WTC11 (cell line): ENCODE measurements around the gene TMEM120B. TPM values are rescaled to one million over a fixed set of nuclear protein-coding genes. Genes with fewer than 3 reads are reported as not detected.
A peak's percentile ranks its signal among the peaks of the same experiment; 100 is the strongest.

Experiments
- ATAC-seq: fragments of 200-7000 bp; cut with Tn5 transposase; 2 replicates; pipeline ENCODE4 v1.10.0; 2021; ENCODE audit warnings: mild to moderate bottlenecking, moderate library complexity
- CTCF ChIA-PET: fragments of 300-600 bp; sonication (Branson Sonifier 250); formaldehyde crosslinking; loops from one replicate; lab custom pipeline; 2021; ENCODE audit warnings: antibody characterized with exemption; lab: Charles Lee
- POLR2A ChIA-PET: fragments of 350-600 bp; sonication (Branson Sonifier 250); formaldehyde crosslinking; loops from one replicate; lab custom pipeline; 2021; ENCODE audit warnings: antibody characterized with exemption; lab: Charles Lee
- DNase-seq: peaks from one replicate; pipeline ENCODE4 v3.0.0; 2021; ENCODE audit warnings: low spot score
- H3K27ac Mint-ChIP-seq: 2 replicates; pipeline ENCODE4 v1.8.0; 2021; ENCODE audit warnings: mixed read lengths
- H3K27me3 Mint-ChIP-seq: 2 replicates; pipeline ENCODE4 v1.8.0; 2021; ENCODE audit warnings: low read depth, mild to moderate bottlenecking, moderate library complexity, mixed read lengths
- H3K36me3 Mint-ChIP-seq: 2 replicates; pipeline ENCODE4 v1.8.0; 2021; ENCODE audit warnings: mixed read lengths
- H3K4me1 Mint-ChIP-seq: 2 replicates; pipeline ENCODE4 v1.8.0; 2022; ENCODE audit warnings: mixed read lengths
- H3K4me3 Mint-ChIP-seq: 2 replicates; pipeline ENCODE4 v1.8.0; 2021; ENCODE audit warnings: mild to moderate bottlenecking, moderate library complexity, mixed read lengths
- H3K9me3 Mint-ChIP-seq: 2 replicates; pipeline ENCODE4 v1.8.0; 2021; ENCODE audit warnings: mixed read lengths
- ARID4B ChIP-seq: sonication (generic); formaldehyde crosslinking; IDR thresholded peaks from 2 replicates; pipeline ENCODE4 v1.8.0; 2023; ENCODE audit warnings: missing genetic modification reagents, mild to moderate bottlenecking, borderline replicate concordance
- CBFB ChIP-seq: sonication (generic); formaldehyde crosslinking; IDR thresholded peaks from 2 replicates; pipeline ENCODE4 v1.8.1; 2022; ENCODE audit warnings: mild to moderate bottlenecking, low read depth, missing genetic modification reagents
- CDX4 ChIP-seq: fragments of 250-450 bp; sonication (Bioruptor Pico); IDR thresholded peaks from 2 replicates; pipeline ENCODE4 v1.9.0; 2021; ENCODE audit warnings: moderate library complexity, mild to moderate bottlenecking, inconsistent platforms, borderline replicate concordance
- FOXP1 ChIP-seq: sonication (generic); formaldehyde crosslinking; IDR thresholded peaks from 2 replicates; pipeline ENCODE4 v1.8.0; 2022; ENCODE audit warnings: missing genetic modification reagents, mild to moderate bottlenecking, moderate library complexity, borderline replicate concordance
- GABPB1 ChIP-seq: sonication (generic); formaldehyde crosslinking; IDR thresholded peaks from 2 replicates; pipeline ENCODE4 v1.8.1; 2023; ENCODE audit warnings: mild to moderate bottlenecking, missing genetic modification reagents
- GRHL2 ChIP-seq: fragments of 250-450 bp; sonication (Bioruptor Pico); IDR thresholded peaks from 2 replicates; pipeline ENCODE4 v1.8.0; 2022; ENCODE audit warnings: mild to moderate bottlenecking, moderate library complexity; ENCODE audit not compliant: insufficient replicate concordance, severe bottlenecking
- IRF2 ChIP-seq: sonication (generic); formaldehyde crosslinking; IDR thresholded peaks from 2 replicates; pipeline ENCODE4 v1.8.0; 2022; ENCODE audit warnings: low read depth, missing genetic modification reagents, borderline replicate concordance
- KAT7 ChIP-seq: sonication (generic); formaldehyde crosslinking; IDR thresholded peaks from 2 replicates; pipeline ENCODE4 v1.8.1; 2023; ENCODE audit warnings: missing genetic modification reagents, mild to moderate bottlenecking, borderline replicate concordance
- MYBL2 ChIP-seq: sonication (generic); formaldehyde crosslinking; IDR thresholded peaks from 2 replicates; pipeline ENCODE4 v1.8.1; 2023; ENCODE audit warnings: mild to moderate bottlenecking, moderate library complexity, missing genetic modification reagents
- NR1H2 ChIP-seq: sonication (generic); formaldehyde crosslinking; IDR thresholded peaks from 2 replicates; pipeline ENCODE4 v1.9.0; 2021; ENCODE audit warnings: mild to moderate bottlenecking, moderate library complexity, missing genetic modification reagents
- PRDM15 ChIP-seq: sonication (generic); formaldehyde crosslinking; IDR thresholded peaks from 2 replicates; pipeline ENCODE4 v1.8.0; 2022; ENCODE audit warnings: missing genetic modification reagents
- RORB ChIP-seq: fragments of 250-450 bp; sonication (Bioruptor Pico); IDR thresholded peaks from 2 replicates; pipeline ENCODE4 v1.9.0; 2021; ENCODE audit warnings: mild to moderate bottlenecking
- SMAD4 ChIP-seq: sonication (generic); formaldehyde crosslinking; IDR thresholded peaks from 2 replicates; pipeline ENCODE4 v1.8.0; 2022; ENCODE audit warnings: mild to moderate bottlenecking, missing genetic modification reagents
- SOX15 ChIP-seq: fragments of 250-450 bp; sonication (Bioruptor Pico); IDR thresholded peaks from 2 replicates; pipeline ENCODE4 v1.9.0; 2021; ENCODE audit warnings: mild to moderate bottlenecking
- ZNF232 ChIP-seq: sonication (generic); formaldehyde crosslinking; IDR thresholded peaks from 2 replicates; pipeline ENCODE4 v1.8.0; 2022; ENCODE audit warnings: mild to moderate bottlenecking, missing genetic modification reagents
- ZNF416 ChIP-seq: fragments of 250-450 bp; sonication (Bioruptor Pico); IDR thresholded peaks from 2 replicates; pipeline ENCODE4 v1.9.0; 2021; ENCODE audit warnings: mild to moderate bottlenecking, inconsistent platforms
- total RNA-seq: library from RNA; stranded (reverse); gene quantifications from 3 replicates; pipeline ENCODE4 v1.2.3, GENCODE V29; 2021
- TF ChIP-seq, protein P1 (sequence below): sonication (generic); formaldehyde crosslinking; IDR thresholded peaks from 2 replicates; pipeline ENCODE4 v1.8.1; 2023; ENCODE audit warnings: mild to moderate bottlenecking, missing genetic modification reagents, moderate library complexity
- TF ChIP-seq, protein P2 (sequence below): fragments of 250-450 bp; sonication (Bioruptor Pico); IDR thresholded peaks from 2 replicates; pipeline ENCODE4 v1.9.0; 2021; ENCODE audit warnings: mild to moderate bottlenecking
- TF ChIP-seq, protein P3 (sequence below): sonication (generic); formaldehyde crosslinking; IDR thresholded peaks from 2 replicates; pipeline ENCODE4 v1.8.1; 2022; ENCODE audit warnings: low read depth, mild to moderate bottlenecking, moderate library complexity, missing genetic modification reagents, borderline replicate concordance
- TF ChIP-seq, protein P4 (sequence below): sonication (generic); formaldehyde crosslinking; IDR thresholded peaks from 2 replicates; pipeline ENCODE4 v1.8.1; 2023; ENCODE audit warnings: mild to moderate bottlenecking, missing genetic modification reagents
- TF ChIP-seq, protein P5 (sequence below): fragments of 250-450 bp; sonication (Bioruptor Pico); IDR thresholded peaks from 2 replicates; pipeline ENCODE4 v1.9.0; 2021; ENCODE audit warnings: mild to moderate bottlenecking

Gene TMEM120B
- total RNA-seq, 1 experiment from 2014 or later = 36.9 TPM

- TF ChIP-seq, protein P1, sequence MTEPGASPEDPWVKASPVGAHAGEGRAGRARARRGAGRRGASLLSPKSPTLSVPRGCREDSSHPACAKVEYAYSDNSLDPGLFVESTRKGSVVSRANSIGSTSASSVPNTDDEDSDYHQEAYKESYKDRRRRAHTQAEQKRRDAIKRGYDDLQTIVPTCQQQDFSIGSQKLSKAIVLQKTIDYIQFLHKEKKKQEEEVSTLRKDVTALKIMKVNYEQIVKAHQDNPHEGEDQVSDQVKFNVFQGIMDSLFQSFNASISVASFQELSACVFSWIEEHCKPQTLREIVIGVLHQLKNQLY (CRISPR knock-in tag) = no peak
- TF ChIP-seq MYBL2 = no peak
- no peak for TF ChIP-seq GRHL2
- TF ChIP-seq, protein P2, sequence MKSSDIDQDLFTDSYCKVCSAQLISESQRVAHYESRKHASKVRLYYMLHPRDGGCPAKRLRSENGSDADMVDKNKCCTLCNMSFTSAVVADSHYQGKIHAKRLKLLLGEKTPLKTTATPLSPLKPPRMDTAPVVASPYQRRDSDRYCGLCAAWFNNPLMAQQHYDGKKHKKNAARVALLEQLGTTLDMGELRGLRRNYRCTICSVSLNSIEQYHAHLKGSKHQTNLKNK (CRISPR knock-in tag) = no peak
- no peak for TF ChIP-seq FOXP1 (CRISPR knock-in tag)
- no peak for TF ChIP-seq ZNF416 (CRISPR knock-in tag)
- TF ChIP-seq ARID4B (CRISPR knock-in tag) = no peak
- no peak for TF ChIP-seq CDX4
These were observed 7.4 kb downstream of the TMEM120B start (continued) for GRCh38 chr12:121719926-121720414.

DNA sequence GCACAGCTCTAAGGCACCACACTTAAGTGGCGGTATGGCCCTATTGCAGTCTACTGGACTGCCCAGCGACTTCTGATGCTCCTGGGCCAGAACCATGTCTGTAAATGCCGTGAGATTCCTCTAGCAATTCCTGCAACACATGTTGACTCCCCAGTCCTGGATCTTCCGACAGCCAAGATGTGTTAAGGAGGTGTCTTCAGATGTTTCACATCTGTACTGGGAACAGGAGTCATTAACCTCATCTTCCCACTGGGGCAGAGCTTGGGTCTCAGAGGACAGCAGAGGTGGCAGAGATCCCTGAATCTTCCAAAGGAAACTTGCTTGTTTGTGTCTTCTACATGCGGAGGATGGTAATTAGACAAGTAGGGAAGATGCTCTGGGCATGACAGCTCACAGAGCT is 8.2 kb downstream of the TMEM120B start:
- ChIA-PET POLR2A (interaction anchor here (0.5 kb wide), 1 partner anchor 52 kb away, joined by 3 read pairs; no protein-coding TSS in a partner anchor), CTCF (interaction anchor here (1.0 kb wide), 1 partner anchor 53 kb away, joined by 3 read pairs; no protein-coding TSS in a partner anchor)
- H3K27ac Mint-ChIP-seq = peak overlapping the region; percentile 37
- TF ChIP-seq SOX15 (CRISPR knock-in tag) = no peak
- no peak for TF ChIP-seq PRDM15
- no peak for TF ChIP-seq SMAD4 (CRISPR knock-in tag)
- TF ChIP-seq NR1H2 (CRISPR knock-in tag) = no peak
- no peak for TF ChIP-seq GABPB1
- no peak for TF ChIP-seq KAT7 (CRISPR knock-in tag)
- TF ChIP-seq, protein P3, sequence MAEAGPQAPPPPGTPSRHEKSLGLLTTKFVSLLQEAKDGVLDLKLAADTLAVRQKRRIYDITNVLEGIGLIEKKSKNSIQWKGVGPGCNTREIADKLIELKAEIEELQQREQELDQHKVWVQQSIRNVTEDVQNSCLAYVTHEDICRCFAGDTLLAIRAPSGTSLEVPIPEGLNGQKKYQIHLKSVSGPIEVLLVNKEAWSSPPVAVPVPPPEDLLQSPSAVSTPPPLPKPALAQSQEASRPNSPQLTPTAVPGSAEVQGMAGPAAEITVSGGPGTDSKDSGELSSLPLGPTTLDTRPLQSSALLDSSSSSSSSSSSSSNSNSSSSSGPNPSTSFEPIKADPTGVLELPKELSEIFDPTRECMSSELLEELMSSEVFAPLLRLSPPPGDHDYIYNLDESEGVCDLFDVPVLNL (CRISPR knock-in tag) = no peak
- no peak for TF ChIP-seq RORB
- TF ChIP-seq FOXP1 (CRISPR knock-in tag) = no peak
- TF ChIP-seq, protein P4, sequence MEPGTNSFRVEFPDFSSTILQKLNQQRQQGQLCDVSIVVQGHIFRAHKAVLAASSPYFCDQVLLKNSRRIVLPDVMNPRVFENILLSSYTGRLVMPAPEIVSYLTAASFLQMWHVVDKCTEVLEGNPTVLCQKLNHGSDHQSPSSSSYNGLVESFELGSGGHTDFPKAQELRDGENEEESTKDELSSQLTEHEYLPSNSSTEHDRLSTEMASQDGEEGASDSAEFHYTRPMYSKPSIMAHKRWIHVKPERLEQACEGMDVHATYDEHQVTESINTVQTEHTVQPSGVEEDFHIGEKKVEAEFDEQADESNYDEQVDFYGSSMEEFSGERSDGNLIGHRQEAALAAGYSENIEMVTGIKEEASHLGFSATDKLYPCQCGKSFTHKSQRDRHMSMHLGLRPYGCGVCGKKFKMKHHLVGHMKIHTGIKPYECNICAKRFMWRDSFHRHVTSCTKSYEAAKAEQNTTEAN (CRISPR knock-in tag) = no peak
- TF ChIP-seq ZNF232 = no peak
- TF ChIP-seq, protein P5, sequence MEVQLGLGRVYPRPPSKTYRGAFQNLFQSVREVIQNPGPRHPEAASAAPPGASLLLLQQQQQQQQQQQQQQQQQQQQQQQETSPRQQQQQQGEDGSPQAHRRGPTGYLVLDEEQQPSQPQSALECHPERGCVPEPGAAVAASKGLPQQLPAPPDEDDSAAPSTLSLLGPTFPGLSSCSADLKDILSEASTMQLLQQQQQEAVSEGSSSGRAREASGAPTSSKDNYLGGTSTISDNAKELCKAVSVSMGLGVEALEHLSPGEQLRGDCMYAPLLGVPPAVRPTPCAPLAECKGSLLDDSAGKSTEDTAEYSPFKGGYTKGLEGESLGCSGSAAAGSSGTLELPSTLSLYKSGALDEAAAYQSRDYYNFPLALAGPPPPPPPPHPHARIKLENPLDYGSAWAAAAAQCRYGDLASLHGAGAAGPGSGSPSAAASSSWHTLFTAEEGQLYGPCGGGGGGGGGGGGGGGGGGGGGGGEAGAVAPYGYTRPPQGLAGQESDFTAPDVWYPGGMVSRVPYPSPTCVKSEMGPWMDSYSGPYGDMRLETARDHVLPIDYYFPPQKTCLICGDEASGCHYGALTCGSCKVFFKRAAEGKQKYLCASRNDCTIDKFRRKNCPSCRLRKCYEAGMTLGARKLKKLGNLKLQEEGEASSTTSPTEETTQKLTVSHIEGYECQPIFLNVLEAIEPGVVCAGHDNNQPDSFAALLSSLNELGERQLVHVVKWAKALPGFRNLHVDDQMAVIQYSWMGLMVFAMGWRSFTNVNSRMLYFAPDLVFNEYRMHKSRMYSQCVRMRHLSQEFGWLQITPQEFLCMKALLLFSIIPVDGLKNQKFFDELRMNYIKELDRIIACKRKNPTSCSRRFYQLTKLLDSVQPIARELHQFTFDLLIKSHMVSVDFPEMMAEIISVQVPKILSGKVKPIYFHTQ (CRISPR knock-in tag) = no peak
- no peak for TF ChIP-seq CBFB
- no peak for TF ChIP-seq IRF2 (CRISPR knock-in tag)

More for the DNA sequence above, 8.2 kb downstream of the TMEM120B start:
- Mint-ChIP-seq H3K9me3 (no peaks in the 10 kb centered on the region), H3K4me3 (no peak overlapping the region), H3K27me3 (no peaks in the 10 kb centered on the region), H3K4me1 (peaks cover 15% of the 10 kb centered on the region), H3K36me3 (peaks cover 24% of the 10 kb centered on the region)
- ATAC-seq = no peak
- DNase-seq = no peak
